ENCODE measurements around the gene ZNF260.

The ZNF260 gene

DNA sequence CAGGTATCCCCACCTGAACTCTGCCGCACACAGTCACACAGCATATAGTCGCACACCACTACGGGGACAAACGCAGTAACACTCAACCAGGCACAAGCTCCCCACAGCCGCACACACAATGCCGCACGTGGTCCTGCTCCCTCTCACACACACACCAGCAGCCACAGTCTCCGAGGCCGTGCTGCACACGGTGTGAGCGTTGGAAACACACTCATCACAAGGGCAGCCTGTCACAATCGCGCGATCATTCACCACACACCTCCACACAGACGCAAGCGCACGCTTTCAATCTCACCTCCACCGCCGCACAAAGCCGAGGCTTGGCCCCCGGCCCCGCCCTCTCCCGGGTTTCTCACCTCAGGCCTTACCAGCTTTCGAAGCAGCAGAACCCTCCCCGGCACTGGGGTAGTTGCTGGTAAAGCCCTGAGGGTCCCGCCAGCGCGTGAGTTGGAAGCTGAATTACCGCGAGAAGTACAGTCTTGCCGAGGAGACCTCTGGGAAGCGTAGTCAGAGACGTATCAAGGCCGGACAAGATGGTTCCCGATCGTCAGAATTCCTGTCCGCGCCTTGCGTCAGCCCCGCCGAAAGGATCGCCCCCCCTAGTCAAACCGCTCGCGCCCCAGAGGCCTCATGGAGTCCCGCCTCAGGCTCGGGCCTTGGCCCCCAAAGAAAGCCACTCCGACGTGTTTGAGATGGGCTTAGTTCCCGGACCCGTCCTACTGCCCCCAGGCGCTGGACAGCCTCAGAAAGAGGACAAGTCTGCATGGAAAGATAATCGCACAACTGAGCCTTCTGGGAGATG is 38.8 kb downstream of the ZNF260 start, which contains the start of gene ZNF566:
Gene ZNF566, minus strand, starts transcription at position 444 of the 802 bp plus-strand sequence. CDS start 13,004 bp downstream, outside the sequence.
- peak; percentile 86 for DNase-seq

DNA sequence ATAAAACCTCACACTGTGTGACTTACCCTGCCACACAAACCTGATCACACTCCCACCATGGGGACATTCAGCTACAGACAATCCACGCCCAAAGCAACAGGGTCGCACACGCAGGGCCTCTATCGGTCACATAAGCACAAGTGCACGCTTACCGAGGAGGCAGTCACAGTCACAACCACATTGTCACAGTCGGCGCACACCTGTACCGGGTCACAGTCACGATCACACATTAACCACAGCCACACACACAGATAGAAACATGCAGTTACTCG is 39.3 kb downstream of the ZNF260 start:
- DNase-seq, result no peak

DNA sequence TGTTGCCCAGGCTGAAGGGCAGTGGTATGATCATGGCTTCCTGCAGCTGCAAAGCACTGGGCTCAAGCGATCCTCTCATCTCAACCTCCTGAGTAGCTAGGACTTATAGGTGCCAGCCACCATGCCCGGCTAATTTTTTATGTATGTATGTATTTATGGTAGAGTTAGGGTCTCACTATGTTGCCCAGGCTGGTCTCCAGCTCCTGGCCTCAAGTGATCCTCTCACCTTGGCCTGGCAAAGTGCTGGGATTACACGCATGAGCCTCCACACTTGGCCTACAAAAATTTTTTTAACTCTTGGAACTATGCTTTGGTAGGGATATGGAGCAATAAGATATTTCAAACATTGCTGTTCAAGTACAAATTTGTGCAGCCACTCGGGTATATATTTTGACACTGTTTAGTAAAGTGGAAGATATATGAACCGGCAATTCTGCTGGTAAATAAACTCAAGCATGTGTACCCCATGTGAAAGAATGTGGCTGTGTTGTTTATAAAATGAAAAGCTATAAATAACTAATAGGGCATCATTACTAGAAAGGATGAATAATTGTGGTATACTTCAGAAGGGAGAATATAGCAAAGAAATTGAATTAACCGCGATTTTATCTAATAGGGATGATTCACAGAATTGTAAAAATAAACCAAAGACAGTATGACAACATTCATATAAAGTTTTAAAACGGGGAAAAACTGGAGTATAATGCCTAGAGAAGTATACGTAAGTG is 39.8 kb downstream of the ZNF260 start:
- DNase-seq, result no peak

DNA sequence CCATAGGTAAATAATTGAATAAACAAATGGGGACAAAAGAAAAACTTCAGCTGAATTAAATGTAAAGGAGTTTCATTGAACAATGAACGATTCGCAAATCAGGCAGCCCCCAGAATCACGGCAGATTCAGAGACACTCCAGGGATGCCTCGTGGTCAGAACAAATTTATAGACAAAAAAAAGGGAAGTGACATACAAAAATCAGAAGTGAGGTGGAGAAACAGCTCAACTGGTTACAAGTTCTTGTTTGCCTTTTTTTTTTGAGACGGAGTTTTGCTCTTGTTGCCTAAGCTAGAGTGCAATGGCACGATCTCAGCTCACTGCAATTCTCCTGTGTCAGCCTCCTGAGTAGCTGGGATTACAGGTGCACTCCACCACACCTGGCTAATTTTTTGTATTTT is 44.4 kb downstream of the ZNF260 start:
- DNase-seq, result no peak

DNA sequence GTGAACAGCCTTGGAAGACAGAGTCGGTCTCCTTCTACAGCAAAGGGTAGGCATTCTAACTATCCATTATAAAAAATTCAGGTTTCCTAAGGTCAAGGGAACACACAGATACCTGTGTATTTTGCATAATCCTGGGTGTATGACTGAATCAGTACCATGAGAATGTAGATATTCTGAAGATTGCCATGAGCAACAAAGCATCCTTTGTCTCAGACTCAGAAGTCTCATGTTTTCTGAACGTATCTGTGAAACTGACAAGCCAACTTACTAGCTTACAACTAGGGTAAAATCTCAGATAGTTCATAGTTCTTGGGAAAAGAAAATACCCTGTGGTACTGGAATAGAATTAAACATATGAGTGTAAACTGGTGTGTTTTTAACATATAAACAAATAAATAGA is 45.2 kb downstream of the ZNF260 start:
- no peak for DNase-seq
